ENCODE results near the gene KCNJ2.

The KCNJ2 gene

DNA sequence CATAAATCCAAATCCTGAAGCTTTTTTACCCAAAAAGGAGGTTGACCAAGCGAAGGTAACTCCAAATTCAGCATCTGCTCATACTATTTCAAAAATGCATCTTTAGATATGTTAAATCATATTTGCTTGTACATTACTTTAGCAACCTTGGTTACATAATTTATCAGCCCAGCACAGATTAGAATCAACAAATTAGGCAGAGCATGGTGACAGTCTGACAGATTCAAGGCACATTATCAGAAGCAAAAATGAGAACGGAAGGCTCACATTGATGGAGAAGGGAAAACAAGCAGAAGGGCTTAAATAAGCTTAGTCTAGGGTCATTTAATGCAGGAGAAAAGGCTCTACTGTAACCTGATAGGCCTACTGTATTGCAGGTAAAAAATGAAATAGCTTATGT, 3.9 kb upstream of the KCNJ2 start:
- DNase-seq (ENCODE audit: insufficient read length) (no peak), FAIRE-seq (no peak)
- TF ChIP-seq POLR2AphosphoS5 (IDR thresholded peaks at IDR 0.05; ENCODE audit: low read depth, low read length) (no peak), POLR2A (IDR thresholded peaks at IDR 0.05; ENCODE audit: low read depth, low read length) (no peak), TAF1 (IDR thresholded peaks at IDR 0.05; ENCODE audit: borderline replicate concordance, low read depth, low read length) (no peak)

DNA sequence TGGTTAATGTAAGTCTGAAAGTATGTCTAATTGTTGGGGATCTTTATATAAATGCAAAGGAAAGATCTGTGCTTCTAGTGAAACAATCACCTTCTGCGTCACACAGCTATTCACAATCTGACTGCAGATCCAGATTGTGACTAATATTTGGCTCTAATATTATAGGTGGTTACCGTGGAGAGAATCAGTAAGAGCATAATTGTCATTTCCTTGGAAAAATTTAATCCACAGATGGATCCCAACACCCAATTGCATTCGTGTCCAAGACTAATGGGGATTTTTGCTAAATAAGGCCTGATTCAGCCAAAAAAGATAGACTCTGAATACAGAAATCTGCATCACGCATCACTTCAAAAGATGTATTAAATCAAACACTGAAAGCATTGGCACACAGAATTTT, 2.7 kb upstream of the KCNJ2 start:
- TF ChIP-seq POLR2AphosphoS5 (IDR thresholded peaks at IDR 0.05; ENCODE audit: low read depth, low read length) = no peak
- TF ChIP-seq POLR2A (IDR thresholded peaks at IDR 0.05; ENCODE audit: low read depth, low read length) = no peak
- no peak for TF ChIP-seq TAF1 (IDR thresholded peaks at IDR 0.05; ENCODE audit: borderline replicate concordance, low read depth, low read length)
- DNase-seq (ENCODE audit: insufficient read length) (no peak), FAIRE-seq (no peak)

- DNase-seq (ENCODE audit: insufficient read length) = peak; percentile 5
- FAIRE-seq = peak; percentile 33
These were observed 1.0 kb upstream of the KCNJ2 start for GRCh38 chr17:70168044-70168976.

DNA sequence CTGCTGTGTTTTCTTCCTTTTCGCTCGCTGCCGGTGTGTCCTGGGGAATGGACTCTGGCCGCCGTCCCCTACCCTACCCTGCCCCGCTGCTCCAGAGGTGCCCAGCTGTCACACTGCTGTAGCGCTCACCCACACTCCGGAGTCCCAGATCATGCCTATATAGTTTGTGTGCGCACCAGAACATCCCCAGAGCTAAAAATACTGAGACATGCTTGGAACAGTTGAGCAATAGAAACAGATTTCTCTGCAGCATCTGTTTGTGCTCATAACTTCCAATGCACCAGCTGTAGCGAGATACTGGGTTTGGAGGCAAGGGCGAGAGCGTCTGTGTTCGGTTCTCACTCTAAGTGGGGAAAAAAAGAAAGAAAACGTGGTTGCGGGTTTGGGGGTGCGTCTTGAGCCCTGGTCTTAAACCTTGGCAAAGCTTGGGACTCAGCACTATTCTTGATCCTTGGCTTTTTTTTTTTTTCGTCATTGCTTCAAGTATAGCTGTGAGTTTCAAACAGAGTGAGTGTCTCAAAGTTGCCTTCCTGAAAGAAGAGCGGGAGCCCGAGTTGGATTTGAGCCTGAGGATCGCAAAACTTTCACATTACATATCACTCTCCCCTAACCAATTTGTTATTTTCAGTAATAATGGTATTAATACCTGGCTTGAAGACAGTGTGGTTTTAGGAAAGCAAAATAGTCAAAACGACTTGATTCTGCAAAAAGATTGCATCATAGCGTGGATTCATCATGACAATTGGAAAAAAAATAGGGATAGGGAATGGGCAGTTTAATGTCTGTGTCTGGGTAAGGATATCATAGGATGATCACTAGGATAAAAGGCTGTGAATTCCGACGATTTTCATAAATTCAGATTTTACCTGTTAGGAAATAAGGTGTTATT, 621 bp downstream of the KCNJ2 start:
- no peak for FAIRE-seq
- TF ChIP-seq POLR2AphosphoS5 (IDR thresholded peaks at IDR 0.05; ENCODE audit: low read depth, low read length) = no peak
- no peak for TF ChIP-seq TAF1 (IDR thresholded peaks at IDR 0.05; ENCODE audit: borderline replicate concordance, low read depth, low read length)
- no peak for TF ChIP-seq POLR2A (IDR thresholded peaks at IDR 0.05; ENCODE audit: low read depth, low read length)

More at GRCh38 chr17:70168044-70168976, 1.0 kb upstream of the KCNJ2 start:
- TF ChIP-seq POLR2A (IDR thresholded peaks at IDR 0.05; ENCODE audit: low read depth, low read length) (no peak), TAF1 (IDR thresholded peaks at IDR 0.05; ENCODE audit: borderline replicate concordance, low read depth, low read length) (no peak), POLR2AphosphoS5 (IDR thresholded peaks at IDR 0.05; ENCODE audit: low read depth, low read length) (no peak)

GRCh38 chr17:70171159-70171558, 1.8 kb downstream of the KCNJ2 start:
- DNase-seq (ENCODE audit: insufficient read length) (no peak), FAIRE-seq (no peak)
- TF ChIP-seq POLR2AphosphoS5 (IDR thresholded peaks at IDR 0.05; ENCODE audit: low read depth, low read length) (no peak), POLR2A (IDR thresholded peaks at IDR 0.05; ENCODE audit: low read depth, low read length) (no peak), TAF1 (IDR thresholded peaks at IDR 0.05; ENCODE audit: borderline replicate concordance, low read depth, low read length) (no peak)

More for the DNA sequence above, 621 bp downstream of the KCNJ2 start:
- no peak for DNase-seq (ENCODE audit: insufficient read length)

DNA sequence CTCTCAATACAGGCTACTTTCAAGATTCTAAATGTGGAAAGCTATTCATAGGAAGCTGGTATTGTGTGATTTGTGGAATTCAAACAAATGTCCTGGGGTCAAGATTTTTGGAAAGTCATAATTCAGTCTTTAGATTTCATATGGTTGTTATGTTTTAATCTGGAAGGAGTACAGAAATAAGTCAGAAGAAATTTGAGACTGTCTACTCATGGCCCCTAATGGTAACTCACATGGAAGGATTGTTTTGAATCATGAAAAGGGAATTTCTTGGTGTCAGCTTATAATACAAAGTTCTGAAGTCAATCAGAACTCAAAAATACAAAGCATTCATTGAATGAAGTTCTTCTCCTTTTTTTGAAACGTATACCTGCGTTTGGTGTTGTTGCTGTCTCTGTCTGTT, 3.1 kb downstream of the KCNJ2 start:
- no peak for DNase-seq (ENCODE audit: insufficient read length)
- TF ChIP-seq POLR2A (IDR thresholded peaks at IDR 0.05; ENCODE audit: low read depth, low read length) (no peak), POLR2AphosphoS5 (IDR thresholded peaks at IDR 0.05; ENCODE audit: low read depth, low read length) (no peak), TAF1 (IDR thresholded peaks at IDR 0.05; ENCODE audit: borderline replicate concordance, low read depth, low read length) (no peak)
- FAIRE-seq = no peak

DNA sequence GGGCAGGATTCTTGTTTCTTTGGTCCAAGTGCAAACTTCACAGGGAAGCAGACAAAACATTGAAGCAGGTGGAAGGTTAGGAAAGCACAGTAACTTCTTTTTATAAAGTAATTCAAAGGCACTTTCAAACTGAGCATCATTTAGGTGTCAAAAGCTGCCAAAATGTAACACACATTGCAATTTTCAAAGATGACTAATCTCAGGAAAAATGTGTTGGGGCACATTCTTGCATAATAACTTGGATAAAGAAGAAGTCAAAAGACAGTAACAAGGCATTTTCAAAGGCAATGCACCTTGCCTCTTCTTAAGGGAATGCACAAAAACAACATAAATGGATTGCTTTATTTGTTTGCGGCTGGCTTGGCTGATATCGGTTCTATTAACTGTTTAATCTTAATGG, 3.6 kb downstream of the KCNJ2 start:
- no peak for DNase-seq (ENCODE audit: insufficient read length)
- TF ChIP-seq POLR2AphosphoS5 (IDR thresholded peaks at IDR 0.05; ENCODE audit: low read depth, low read length) = no peak
- TF ChIP-seq TAF1 (IDR thresholded peaks at IDR 0.05; ENCODE audit: borderline replicate concordance, low read depth, low read length) = no peak
- TF ChIP-seq POLR2A (IDR thresholded peaks at IDR 0.05; ENCODE audit: low read depth, low read length) = no peak
- FAIRE-seq = no peak

DNA sequence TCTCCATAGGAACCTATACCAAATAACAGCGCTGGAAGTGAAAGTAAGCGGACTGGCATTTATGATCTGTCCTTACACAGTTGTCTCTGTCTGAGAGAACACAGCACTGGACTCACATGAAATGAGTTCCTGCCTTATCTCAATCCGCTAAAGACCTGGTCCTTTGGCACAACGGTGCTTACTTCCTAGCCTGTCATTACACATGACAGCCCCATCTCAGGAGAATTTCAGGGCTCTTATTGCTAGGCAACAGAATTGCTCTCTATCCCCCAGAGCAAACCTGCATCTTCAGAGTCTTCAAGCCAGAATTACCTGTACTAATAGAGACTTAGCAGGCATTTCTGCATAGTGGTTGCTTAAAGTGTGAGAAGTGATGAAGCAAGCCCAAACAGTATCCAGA, 4.3 kb downstream of the KCNJ2 start:
- DNase-seq (ENCODE audit: insufficient read length) = no peak
- FAIRE-seq = no peak
- TF ChIP-seq POLR2AphosphoS5 (IDR thresholded peaks at IDR 0.05; ENCODE audit: low read depth, low read length) = no peak
- no peak for TF ChIP-seq TAF1 (IDR thresholded peaks at IDR 0.05; ENCODE audit: borderline replicate concordance, low read depth, low read length)
- no peak for TF ChIP-seq POLR2A (IDR thresholded peaks at IDR 0.05; ENCODE audit: low read depth, low read length)

- TF ChIP-seq TAF1 (IDR thresholded peaks at IDR 0.05; ENCODE audit: borderline replicate concordance, low read depth, low read length) (no peak), POLR2A (IDR thresholded peaks at IDR 0.05; ENCODE audit: low read depth, low read length) (no peak), POLR2AphosphoS5 (IDR thresholded peaks at IDR 0.05; ENCODE audit: low read depth, low read length) (no peak)
- FAIRE-seq (no peak), DNase-seq (ENCODE audit: insufficient read length) (no peak)
These were observed 12.0 kb downstream of the KCNJ2 start for GRCh38 chr17:70181376-70181775.

- no peak for FAIRE-seq
- TF ChIP-seq POLR2A (IDR thresholded peaks at IDR 0.05; ENCODE audit: low read depth, low read length) (no peak), POLR2AphosphoS5 (IDR thresholded peaks at IDR 0.05; ENCODE audit: low read depth, low read length) (no peak), TAF1 (IDR thresholded peaks at IDR 0.05; ENCODE audit: borderline replicate concordance, low read depth, low read length) (no peak)
- no peak for DNase-seq (ENCODE audit: insufficient read length)
These were observed 12.5 kb downstream of the KCNJ2 start for GRCh38 chr17:70181866-70182265.

GRCh38 chr17:70183508-70183907, 14.2 kb downstream of the KCNJ2 start:
- TF ChIP-seq TAF1 (IDR thresholded peaks at IDR 0.05; ENCODE audit: borderline replicate concordance, low read depth, low read length) = no peak
- no peak for TF ChIP-seq POLR2A (IDR thresholded peaks at IDR 0.05; ENCODE audit: low read depth, low read length)
- TF ChIP-seq POLR2AphosphoS5 (IDR thresholded peaks at IDR 0.05; ENCODE audit: low read depth, low read length) = no peak
- FAIRE-seq (no peak), DNase-seq (ENCODE audit: insufficient read length) (no peak)

All from GM12892 (cell line).